Neural cell (in vitro differentiated cells): ENCODE results near the gene PKIB. TPM values are rescaled to one million over a fixed set of nuclear protein-coding genes. Genes with fewer than 3 reads are reported as not detected.
"Not testable (repeated sequence)": the region's sequence is repeated elsewhere in the genome, so short reads cannot be mapped to it uniquely, and the experiment has no call there.

Experiments
- H2AFZ ChIP-seq: fragments of 200-600, 300-800 bp; sonication (generic), shearing (Covaris generic); 2 replicates; pipeline ENCODE4 v1.6.0; 2014; ENCODE audit warnings: low read depth, mild to moderate bottlenecking, antibody characterized with exemption, low read length, moderate library complexity
- H3F3A ChIP-seq: fragments of 200-600 bp; shearing (Covaris generic); 2 replicates; pipeline ENCODE4 v1.6.1; 2016; ENCODE audit warnings: mild to moderate bottlenecking, moderate library complexity, mixed read lengths, antibody characterized with exemption, low read length; ENCODE audit not compliant: insufficient read depth, poor library complexity, severe bottlenecking
- H3K27ac ChIP-seq: fragments of 200-600, 300-800 bp; sonication (generic), shearing (Covaris generic); 2 replicates; pipeline ENCODE4 v1.5.1; 2014; ENCODE audit warnings: mild to moderate bottlenecking, low read length, moderate library complexity
- H3K27me3 ChIP-seq: fragments of 300-800, 200-600 bp; sonication (generic), shearing (Covaris generic); 2 replicates; pipeline ENCODE4 v1.6.0; 2014; ENCODE audit warnings: mild to moderate bottlenecking, low read depth, low read length, moderate library complexity; ENCODE audit not compliant: insufficient read depth
- H3K36me3 ChIP-seq: fragments of 300-800, 200-600 bp; sonication (generic), shearing (Covaris generic); 2 replicates; pipeline ENCODE4 v1.5.1; 2014; ENCODE audit warnings: mild to moderate bottlenecking, antibody characterized with exemption, low read length, moderate library complexity; ENCODE audit not compliant: insufficient read depth
- H3K4me2 ChIP-seq: fragments of 300-800, 200-600 bp; sonication (generic), shearing (Covaris generic); 2 replicates; pipeline ENCODE4 v1.6.0; 2014; ENCODE audit warnings: mild to moderate bottlenecking, low read length
- H3K4me3 ChIP-seq: fragments of 300-800, 200-600 bp; sonication (generic), shearing (Covaris generic); 2 replicates; pipeline ENCODE4 v1.5.1; 2014; ENCODE audit warnings: mild to moderate bottlenecking, low read length, moderate library complexity
- H3K79me2 ChIP-seq: fragments of 200-600 bp; shearing (Covaris generic); replicated peaks from 2 replicates; pipeline ENCODE4 v1.6.0; 2014; ENCODE audit warnings: mild to moderate bottlenecking, low read length, moderate library complexity; ENCODE audit not compliant: insufficient read depth
- H3K9ac ChIP-seq: fragments of 300-800, 200-600 bp; sonication (generic), shearing (Covaris generic); 2 replicates; pipeline ENCODE4 v1.6.1; 2016; ENCODE audit warnings: mild to moderate bottlenecking, low read length, mixed read lengths
- H3K9me2 ChIP-seq: fragments of 200-600 bp; shearing (Covaris generic); 2 replicates; pipeline ENCODE4 v1.6.1; 2016; ENCODE audit warnings: mild to moderate bottlenecking, low read length, mixed read lengths; ENCODE audit not compliant: insufficient read depth
- H3K9me3 ChIP-seq: fragments of 200-600, 300-800 bp; sonication (generic), shearing (Covaris generic); 2 replicates; pipeline ENCODE4 v1.6.1; 2016; ENCODE audit warnings: mild to moderate bottlenecking, mixed run types, low read length, moderate library complexity, mixed read lengths
- H4K20me1 ChIP-seq: fragments of 200-600 bp; shearing (Covaris generic); 2 replicates; pipeline ENCODE4 v1.6.1; 2016; ENCODE audit warnings: mild to moderate bottlenecking, mixed run types; ENCODE audit not compliant: insufficient read depth
- CTCF ChIP-seq: fragments of 450-650 bp; IDR thresholded peaks from 2 replicates; pipeline ENCODE4 v1.5.1; 2014; ENCODE audit warnings: antibody characterized with exemption, mild to moderate bottlenecking, moderate library complexity; ENCODE audit not compliant: poor library complexity, severe bottlenecking
- EP300 ChIP-seq: fragments of 450-650 bp; conservative IDR thresholded peaks from 2 replicates; pipeline ENCODE4 v1.6.1; 2014; ENCODE audit warnings: antibody characterized with exemption, mild to moderate bottlenecking, moderate library complexity; ENCODE audit not compliant: poor library complexity, severe bottlenecking
- EZH2 ChIP-seq: fragments of 200-600, 300-800 bp; shearing (Covaris generic), sonication (generic); IDR thresholded peaks from 2 replicates; pipeline ENCODE4 v1.6.1; 2014; ENCODE audit warnings: antibody characterized with exemption, low read length, borderline replicate concordance, mild to moderate bottlenecking; ENCODE audit not compliant: insufficient read depth, poor library complexity, severe bottlenecking
- MXI1 ChIP-seq: fragments of 450-650 bp; conservative IDR thresholded peaks from 2 replicates; pipeline ENCODE4 v1.6.1; 2014; ENCODE audit warnings: antibody characterized with exemption, mild to moderate bottlenecking; ENCODE audit not compliant: poor library complexity, severe bottlenecking
- POLR2AphosphoS5 ChIP-seq: IDR thresholded peaks from 2 replicates; pipeline ENCODE4 v1.6.1; 2012
- RAD21 ChIP-seq: fragments of 450-650 bp; conservative IDR thresholded peaks from 2 replicates; pipeline ENCODE4 v1.6.1; 2014; ENCODE audit warnings: antibody characterized with exemption, mild to moderate bottlenecking, moderate library complexity
- REST ChIP-seq: IDR thresholded peaks from 2 replicates; pipeline ENCODE4 v1.6.1; 2012; ENCODE audit warnings: borderline replicate concordance
- SMC3 ChIP-seq: fragments of 450-650 bp; conservative IDR thresholded peaks from 2 replicates; pipeline ENCODE4 v1.6.1; 2014; ENCODE audit warnings: antibody characterized with exemption, mild to moderate bottlenecking, moderate library complexity; ENCODE audit not compliant: poor library complexity
- TAF1 ChIP-seq: IDR thresholded peaks from 2 replicates; pipeline ENCODE4 v1.6.1; 2012; ENCODE audit warnings: low read depth
- polyA plus RNA-seq: library from polyadenylated mRNA; depleted of rRNA; stranded (reverse); fragments of >200 nt; gene quantifications from 2 replicates; pipeline ENCODE4 v1.2.3, GENCODE V29; 2014

The PKIB gene
- polyA plus RNA-seq, 1 donor from 2014 or later = 22.8 TPM

GRCh38 chr6:122580737-122581136 is 29.5 kb upstream of the PKIB start:
- H3K9me2 ChIP-seq = no peaks in the 10 kb centered on the region
- no peaks in the 10 kb centered on the region for H3F3A ChIP-seq
- H2AFZ ChIP-seq = no peak overlapping the region
- H3K27ac ChIP-seq = no peak overlapping the region
- H3K79me2 ChIP-seq = no peaks in the 10 kb centered on the region
- H4K20me1 ChIP-seq = no peaks in the 10 kb centered on the region
- no peak overlapping the region for H3K4me2 ChIP-seq
- peaks cover under 1% of the 10 kb centered on the region for H3K9me3 ChIP-seq
- no peaks in the 10 kb centered on the region for H3K36me3 ChIP-seq
- TF ChIP-seq CTCF = no peak
- TF ChIP-seq TAF1 = no peak
- TF ChIP-seq EZH2 = no peak
- TF ChIP-seq EP300 = no peak
- TF ChIP-seq SMC3 = no peak
- no peak for TF ChIP-seq POLR2AphosphoS5
- TF ChIP-seq RAD21 = no peak
- TF ChIP-seq REST = no peak
- TF ChIP-seq MXI1 = no peak
- H3K27me3 ChIP-seq = no peaks in the 10 kb centered on the region
- no peak overlapping the region for H3K9ac ChIP-seq
- H3K4me3 ChIP-seq = no peak overlapping the region

GRCh38 chr6:122589115-122589514 is 21.1 kb upstream of the PKIB start:
- H3K79me2 ChIP-seq = no peaks in the 10 kb centered on the region
- no peaks in the 10 kb centered on the region for H3K9me2 ChIP-seq
- no peak overlapping the region for H3K4me2 ChIP-seq
- no peak overlapping the region for H3K4me3 ChIP-seq
- H2AFZ ChIP-seq = no peak overlapping the region
- H4K20me1 ChIP-seq = no peaks in the 10 kb centered on the region
- TF ChIP-seq TAF1 (no peak), CTCF (no peak), MXI1 (no peak), POLR2AphosphoS5 (no peak), REST (no peak)
- H3K36me3 ChIP-seq = no peaks in the 10 kb centered on the region
- H3F3A ChIP-seq = no peaks in the 10 kb centered on the region
- no peak overlapping the region for H3K9ac ChIP-seq
- no peak overlapping the region for H3K27ac ChIP-seq
- no peaks in the 10 kb centered on the region for H3K9me3 ChIP-seq
- H3K27me3 ChIP-seq = no peaks in the 10 kb centered on the region

- H3K9me3 ChIP-seq, H2AFZ ChIP-seq, H3K27me3 ChIP-seq, H4K20me1 ChIP-seq, H3K4me2 ChIP-seq, H3K9ac ChIP-seq, H3K4me3 ChIP-seq, H3K79me2 ChIP-seq, H3K36me3 ChIP-seq, H3F3A ChIP-seq, H3K9me2 ChIP-seq, H3K27ac ChIP-seq: not testable (repeated sequence)
Observed at GRCh38 chr6:122598295-122598694, 11.9 kb upstream of the PKIB start.
